ENCODE measurements around the gene MSMB. TPM values are rescaled to one million over a fixed set of nuclear protein-coding genes. Genes with fewer than 3 reads are reported as not detected.

MSMB gene
- total RNA-seq, 1 donor from 2014 or later = not detected

DNA sequence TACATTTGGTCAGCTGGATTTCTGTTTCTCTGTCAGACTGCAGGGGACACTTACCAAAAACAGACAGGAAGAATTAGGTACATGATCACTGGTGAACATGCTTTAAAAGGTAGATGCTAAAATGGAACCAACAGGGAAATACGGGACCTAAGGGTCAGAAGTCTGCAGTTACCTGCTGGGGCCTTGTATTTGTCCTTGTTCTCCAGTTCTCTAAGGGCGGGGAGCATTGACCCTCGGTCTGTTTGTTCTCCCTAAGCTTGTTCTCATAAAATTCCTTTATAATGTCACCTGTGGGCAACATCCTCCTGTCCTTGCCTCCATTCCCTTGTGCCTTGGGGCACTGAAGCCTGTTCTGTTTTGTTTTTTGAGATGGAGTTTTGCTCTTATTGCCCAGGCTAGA is 29.8 kb upstream of the MSMB start:
- TF ChIP-seq, protein P1, sequence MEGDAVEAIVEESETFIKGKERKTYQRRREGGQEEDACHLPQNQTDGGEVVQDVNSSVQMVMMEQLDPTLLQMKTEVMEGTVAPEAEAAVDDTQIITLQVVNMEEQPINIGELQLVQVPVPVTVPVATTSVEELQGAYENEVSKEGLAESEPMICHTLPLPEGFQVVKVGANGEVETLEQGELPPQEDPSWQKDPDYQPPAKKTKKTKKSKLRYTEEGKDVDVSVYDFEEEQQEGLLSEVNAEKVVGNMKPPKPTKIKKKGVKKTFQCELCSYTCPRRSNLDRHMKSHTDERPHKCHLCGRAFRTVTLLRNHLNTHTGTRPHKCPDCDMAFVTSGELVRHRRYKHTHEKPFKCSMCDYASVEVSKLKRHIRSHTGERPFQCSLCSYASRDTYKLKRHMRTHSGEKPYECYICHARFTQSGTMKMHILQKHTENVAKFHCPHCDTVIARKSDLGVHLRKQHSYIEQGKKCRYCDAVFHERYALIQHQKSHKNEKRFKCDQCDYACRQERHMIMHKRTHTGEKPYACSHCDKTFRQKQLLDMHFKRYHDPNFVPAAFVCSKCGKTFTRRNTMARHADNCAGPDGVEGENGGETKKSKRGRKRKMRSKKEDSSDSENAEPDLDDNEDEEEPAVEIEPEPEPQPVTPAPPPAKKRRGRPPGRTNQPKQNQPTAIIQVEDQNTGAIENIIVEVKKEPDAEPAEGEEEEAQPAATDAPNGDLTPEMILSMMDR (IDR thresholded peaks at IDR 0.05; ENCODE audit: unreplicated experiment) = no peak
- Mint-ChIP-seq H3K4me1 (ENCODE audit: unreplicated experiment) (no peaks in the 10 kb centered on the region), H3K27ac (ENCODE audit: unreplicated experiment) (no peak overlapping the region), H3K27me3 (ENCODE audit: unreplicated experiment) (peaks cover 2% of the 10 kb centered on the region), H3K4me3 (ENCODE audit: unreplicated experiment) (no peak overlapping the region), H3K36me3 (ENCODE audit: low read depth, unreplicated experiment) (no peaks in the 10 kb centered on the region), H3K9me3 (ENCODE audit: unreplicated experiment) (no peaks in the 10 kb centered on the region)
- DNase-seq (ENCODE audit: low spot score) = no peak

DNA sequence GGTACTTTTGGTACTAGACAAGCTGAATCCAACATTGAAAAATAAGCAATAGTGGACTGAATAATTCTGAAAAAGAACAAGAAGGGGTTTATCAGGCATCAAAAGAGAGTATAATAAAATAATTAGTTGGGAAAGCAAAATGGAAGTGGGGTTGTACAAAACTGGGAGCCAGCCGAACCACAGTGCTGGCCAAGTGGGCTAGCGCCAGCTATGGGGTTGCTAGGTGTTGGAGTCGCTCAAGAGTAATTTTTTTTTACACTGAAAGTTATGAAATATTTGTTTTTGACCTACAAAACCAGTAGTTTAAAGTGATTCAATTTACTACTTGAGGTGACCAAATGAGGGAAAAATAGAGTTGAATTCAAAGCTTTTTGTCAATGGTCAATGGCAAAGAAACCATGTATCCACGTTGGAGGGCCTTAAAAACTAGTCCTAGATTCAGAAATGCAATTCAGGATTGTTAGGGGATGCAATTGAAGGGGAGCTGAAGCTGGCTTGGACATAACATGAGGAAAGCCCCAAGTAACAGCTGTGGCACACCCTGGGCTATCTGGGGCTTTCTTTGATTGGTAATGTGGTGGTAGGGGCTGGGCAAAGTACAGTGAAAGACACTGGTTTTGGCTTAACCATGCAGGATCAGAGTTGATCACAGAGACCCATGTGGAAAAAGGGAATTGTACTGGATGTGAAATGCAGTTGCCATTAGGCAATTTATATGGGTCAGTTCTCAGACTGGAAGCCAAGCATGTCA is 28.3 kb upstream of the MSMB start:
- H3K9me3 Mint-ChIP-seq (ENCODE audit: unreplicated experiment) = no peaks in the 10 kb centered on the region
- H3K4me3 Mint-ChIP-seq (ENCODE audit: unreplicated experiment) = no peak overlapping the region
- no peaks in the 10 kb centered on the region for H3K4me1 Mint-ChIP-seq (ENCODE audit: unreplicated experiment)
- H3K27ac Mint-ChIP-seq (ENCODE audit: unreplicated experiment) = no peak overlapping the region
- DNase-seq (ENCODE audit: low spot score) = no peak
- H3K27me3 Mint-ChIP-seq (ENCODE audit: unreplicated experiment) = peaks cover 2% of the 10 kb centered on the region
- TF ChIP-seq, protein P1 (IDR thresholded peaks at IDR 0.05; ENCODE audit: unreplicated experiment) = no peak
- no peaks in the 10 kb centered on the region for H3K36me3 Mint-ChIP-seq (ENCODE audit: low read depth, unreplicated experiment)

DNA sequence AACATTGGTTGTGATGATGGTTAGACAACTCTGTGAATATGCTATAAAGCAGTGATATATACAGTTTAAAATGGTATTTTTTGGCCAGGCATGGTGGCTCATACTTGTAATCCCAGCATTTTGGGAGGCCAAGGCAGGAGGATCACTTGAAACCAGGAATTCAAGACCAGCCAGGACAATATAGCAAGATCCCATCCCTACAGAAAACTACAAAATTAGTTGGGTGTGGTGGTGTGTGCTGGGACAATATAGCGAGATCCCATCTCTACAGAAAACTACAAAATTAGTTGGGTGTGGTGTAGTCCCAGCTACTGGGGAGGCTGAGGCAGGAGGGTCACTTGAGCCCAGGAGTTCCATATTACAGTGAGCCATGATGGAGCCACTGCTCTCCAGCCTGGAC is 27.5 kb upstream of the MSMB start:
- TF ChIP-seq, protein P1 (IDR thresholded peaks at IDR 0.05; ENCODE audit: unreplicated experiment) = no peak

DNA sequence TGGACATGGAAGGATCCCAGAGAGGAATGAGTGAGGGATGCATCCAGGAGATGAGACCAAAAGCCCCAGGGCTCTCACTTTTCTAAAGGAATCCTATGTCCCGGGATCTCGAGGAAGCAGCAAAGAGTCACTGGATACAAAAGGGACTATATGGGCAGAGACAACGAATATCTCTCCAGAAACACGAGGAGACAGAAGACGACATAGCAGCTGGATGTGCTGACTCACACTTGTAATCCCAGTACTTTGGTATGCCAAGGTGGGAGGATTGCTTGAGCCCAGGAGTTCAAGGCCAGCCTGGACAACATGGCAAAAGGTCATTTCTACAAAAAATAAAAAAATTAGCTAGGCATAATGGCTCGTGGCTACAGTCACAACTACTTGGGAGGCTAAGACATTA is 24.7 kb upstream of the MSMB start:
- no peaks in the 10 kb centered on the region for H3K36me3 Mint-ChIP-seq (ENCODE audit: low read depth, unreplicated experiment)
- no peak for DNase-seq (ENCODE audit: low spot score)
- no peaks in the 10 kb centered on the region for H3K9me3 Mint-ChIP-seq (ENCODE audit: unreplicated experiment)
- TF ChIP-seq, protein P1 (IDR thresholded peaks at IDR 0.05; ENCODE audit: unreplicated experiment) = no peak
- H3K4me1 Mint-ChIP-seq (ENCODE audit: unreplicated experiment) = no peaks in the 10 kb centered on the region
- no peak overlapping the region for H3K27ac Mint-ChIP-seq (ENCODE audit: unreplicated experiment)
- H3K27me3 Mint-ChIP-seq (ENCODE audit: unreplicated experiment) = no peaks in the 10 kb centered on the region
- H3K4me3 Mint-ChIP-seq (ENCODE audit: unreplicated experiment) = no peak overlapping the region

More for the DNA sequence above, 27.5 kb upstream of the MSMB start:
- no peaks in the 10 kb centered on the region for H3K9me3 Mint-ChIP-seq (ENCODE audit: unreplicated experiment)
- H3K36me3 Mint-ChIP-seq (ENCODE audit: low read depth, unreplicated experiment) = no peaks in the 10 kb centered on the region
- no peaks in the 10 kb centered on the region for H3K4me1 Mint-ChIP-seq (ENCODE audit: unreplicated experiment)
- H3K27ac Mint-ChIP-seq (ENCODE audit: unreplicated experiment) = no peak overlapping the region
- peaks cover 2% of the 10 kb centered on the region for H3K27me3 Mint-ChIP-seq (ENCODE audit: unreplicated experiment)
- H3K4me3 Mint-ChIP-seq (ENCODE audit: unreplicated experiment) = no peak overlapping the region
- DNase-seq (ENCODE audit: low spot score) = no peak

DNA sequence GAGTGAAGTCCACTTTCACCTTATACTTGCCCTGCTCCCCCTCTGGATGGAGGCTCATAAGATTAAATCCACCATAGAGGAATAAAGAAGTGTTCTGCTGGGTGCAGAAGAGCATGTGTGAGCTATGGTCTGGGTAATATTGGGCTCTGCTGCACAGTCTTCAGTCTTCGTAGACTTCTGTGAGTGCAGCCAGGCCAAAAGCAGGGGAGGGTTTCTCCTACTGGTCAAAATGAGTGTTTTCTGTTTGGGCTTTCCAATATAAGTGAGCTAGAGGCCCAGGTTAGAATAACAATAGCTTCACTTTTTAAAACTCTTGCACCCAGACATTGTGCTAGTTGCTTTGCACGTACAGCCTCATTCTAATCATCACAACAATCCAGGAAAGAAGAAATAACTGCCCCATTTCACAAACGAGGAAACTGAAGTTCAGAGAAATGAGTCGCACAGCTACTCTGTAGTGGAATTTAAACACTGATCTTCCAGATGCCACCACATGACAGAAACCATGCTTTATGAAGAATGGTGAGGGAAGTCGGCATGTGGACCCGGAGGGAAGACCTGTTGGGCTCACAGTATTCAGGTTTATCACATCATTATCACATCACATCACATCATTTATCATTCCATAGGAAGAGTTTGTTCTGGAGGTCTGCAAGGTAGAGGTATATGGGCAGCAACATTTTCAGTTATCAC is 23.8 kb upstream of the MSMB start:
- no peaks in the 10 kb centered on the region for H3K27me3 Mint-ChIP-seq (ENCODE audit: unreplicated experiment)
- DNase-seq (ENCODE audit: low spot score) = no peak
- H3K9me3 Mint-ChIP-seq (ENCODE audit: unreplicated experiment) = no peaks in the 10 kb centered on the region
- no peak overlapping the region for H3K4me3 Mint-ChIP-seq (ENCODE audit: unreplicated experiment)
- H3K36me3 Mint-ChIP-seq (ENCODE audit: low read depth, unreplicated experiment) = no peaks in the 10 kb centered on the region
- no peak overlapping the region for H3K27ac Mint-ChIP-seq (ENCODE audit: unreplicated experiment)
- TF ChIP-seq, protein P1 (IDR thresholded peaks at IDR 0.05; ENCODE audit: unreplicated experiment) = no peak
- no peaks in the 10 kb centered on the region for H3K4me1 Mint-ChIP-seq (ENCODE audit: unreplicated experiment)

Data from endothelial cell (in vitro differentiated cells).